SU-DHL-6 (cell line): ENCODE results near the gene WDFY1.

ENCODE experiments used
- EZH2phosphoT487 ChIP-seq: fragments of 200-600 bp; sonication (generic), shearing (Covaris generic); conservative IDR thresholded peaks from 2 replicates; pipeline ENCODE4 v1.6.1; 2018; ENCODE audit warnings: mild to moderate bottlenecking, antibody characterized with exemption, low read length, moderate library complexity, mixed read lengths
- TF ChIP-seq, protein P1 (sequence below): fragments of 200-600 bp; sonication (generic); IDR thresholded peaks from one replicate; pipeline ENCODE4 v1.5.1; 2017; ENCODE audit warnings: antibody characterized with exemption, mild to moderate bottlenecking, low read length, moderate library complexity; ENCODE audit not compliant: insufficient read depth, poor library complexity, severe bottlenecking

DNA sequence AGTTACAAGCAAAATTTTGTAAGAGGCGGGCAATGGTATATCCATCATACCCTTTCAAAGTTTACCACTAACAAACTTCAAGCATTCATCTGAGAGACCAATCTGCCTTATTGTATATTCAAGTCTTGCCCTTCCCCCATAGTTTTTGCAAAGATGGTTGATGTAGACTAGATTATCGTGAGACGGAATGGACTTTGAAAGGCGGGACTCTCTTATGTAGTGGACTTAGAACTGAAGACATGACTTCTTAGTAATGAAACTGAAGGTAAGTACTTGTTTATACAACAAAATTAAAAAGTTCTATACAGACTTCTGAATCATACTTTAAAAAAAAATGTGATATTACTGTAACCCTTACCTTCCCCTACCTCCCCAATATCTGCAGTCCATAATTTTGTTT is 118.1 kb downstream of the WDFY1 start:
- TF ChIP-seq, protein P1, sequence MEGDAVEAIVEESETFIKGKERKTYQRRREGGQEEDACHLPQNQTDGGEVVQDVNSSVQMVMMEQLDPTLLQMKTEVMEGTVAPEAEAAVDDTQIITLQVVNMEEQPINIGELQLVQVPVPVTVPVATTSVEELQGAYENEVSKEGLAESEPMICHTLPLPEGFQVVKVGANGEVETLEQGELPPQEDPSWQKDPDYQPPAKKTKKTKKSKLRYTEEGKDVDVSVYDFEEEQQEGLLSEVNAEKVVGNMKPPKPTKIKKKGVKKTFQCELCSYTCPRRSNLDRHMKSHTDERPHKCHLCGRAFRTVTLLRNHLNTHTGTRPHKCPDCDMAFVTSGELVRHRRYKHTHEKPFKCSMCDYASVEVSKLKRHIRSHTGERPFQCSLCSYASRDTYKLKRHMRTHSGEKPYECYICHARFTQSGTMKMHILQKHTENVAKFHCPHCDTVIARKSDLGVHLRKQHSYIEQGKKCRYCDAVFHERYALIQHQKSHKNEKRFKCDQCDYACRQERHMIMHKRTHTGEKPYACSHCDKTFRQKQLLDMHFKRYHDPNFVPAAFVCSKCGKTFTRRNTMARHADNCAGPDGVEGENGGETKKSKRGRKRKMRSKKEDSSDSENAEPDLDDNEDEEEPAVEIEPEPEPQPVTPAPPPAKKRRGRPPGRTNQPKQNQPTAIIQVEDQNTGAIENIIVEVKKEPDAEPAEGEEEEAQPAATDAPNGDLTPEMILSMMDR, result no peak
- no peak for TF ChIP-seq EZH2phosphoT487
